ENCODE results near the gene PPM1E. TPM values are rescaled to one million over a fixed set of nuclear protein-coding genes. Genes with fewer than 3 reads are reported as not detected.

PPM1E gene
- polyA plus RNA-seq, 1 donor from 2014 or later: 39.5 TPM

GRCh38 chr17:59011975-59012374 is 256.3 kb downstream of the PPM1E start:
- Histone ChIP-seq H3K4me2 (ENCODE audit: low read length) (no peak overlapping the region), H3K27me3 (ENCODE audit: insufficient read depth, low read depth, low read length) (no peaks in the 10 kb centered on the region), H3K36me3 (ENCODE audit: insufficient read depth, low read length) (no peaks in the 10 kb centered on the region), H4K20me1 (ENCODE audit: insufficient read depth) (no peaks in the 10 kb centered on the region), H3K4me3 (ENCODE audit: low read length) (no peak overlapping the region), H3K79me2 (replicated peaks; ENCODE audit: insufficient read depth, low read length) (no peaks in the 10 kb centered on the region), H2AFZ (ENCODE audit: low read depth, low read length) (no peak overlapping the region), H3K9ac (ENCODE audit: low read length) (no peak overlapping the region), H3K27ac (ENCODE audit: low read length) (no peak overlapping the region), H3K9me2 (ENCODE audit: insufficient read depth, low read length) (no peaks in the 10 kb centered on the region), H3F3A (ENCODE audit: insufficient read depth, low read length, poor library complexity, severe bottlenecking) (no peaks in the 10 kb centered on the region), H3K9me3 (ENCODE audit: low read length) (no peaks in the 10 kb centered on the region)
- TF ChIP-seq CTCF (IDR thresholded peaks at IDR 0.05; ENCODE audit: poor library complexity, severe bottlenecking) (no peak), SMC3 (conservative IDR thresholded peaks at IDR 0.05; ENCODE audit: poor library complexity) (no peak), EZH2 (IDR thresholded peaks at IDR 0.05; ENCODE audit: borderline replicate concordance, insufficient read depth, low read length, poor library complexity, severe bottlenecking) (no peak), MXI1 (conservative IDR thresholded peaks at IDR 0.05; ENCODE audit: poor library complexity, severe bottlenecking) (no peak), POLR2AphosphoS5 (IDR thresholded peaks at IDR 0.05) (no peak), TAF1 (IDR thresholded peaks at IDR 0.05; ENCODE audit: low read depth) (no peak), RAD21 (conservative IDR thresholded peaks at IDR 0.05) (no peak), REST (IDR thresholded peaks at IDR 0.05; ENCODE audit: borderline replicate concordance) (no peak)

GRCh38 chr17:59018019-59018418 is 262.4 kb downstream of the PPM1E start:
- TF ChIP-seq MXI1 (conservative IDR thresholded peaks at IDR 0.05; ENCODE audit: poor library complexity, severe bottlenecking) (no peak), TAF1 (IDR thresholded peaks at IDR 0.05; ENCODE audit: low read depth) (no peak), EZH2 (IDR thresholded peaks at IDR 0.05; ENCODE audit: borderline replicate concordance, insufficient read depth, low read length, poor library complexity, severe bottlenecking) (no peak), SMC3 (conservative IDR thresholded peaks at IDR 0.05; ENCODE audit: poor library complexity) (no peak), POLR2AphosphoS5 (IDR thresholded peaks at IDR 0.05) (no peak), CTCF (IDR thresholded peaks at IDR 0.05; ENCODE audit: poor library complexity, severe bottlenecking) (no peak), RAD21 (conservative IDR thresholded peaks at IDR 0.05) (no peak), EP300 (conservative IDR thresholded peaks at IDR 0.05; ENCODE audit: poor library complexity, severe bottlenecking) (no peak), REST (IDR thresholded peaks at IDR 0.05; ENCODE audit: borderline replicate concordance) (no peak)
- Histone ChIP-seq H3K4me2 (ENCODE audit: low read length) (no peak overlapping the region), H3K9ac (ENCODE audit: low read length) (no peak overlapping the region), H3K79me2 (replicated peaks; ENCODE audit: insufficient read depth, low read length) (no peaks in the 10 kb centered on the region), H3K9me2 (ENCODE audit: insufficient read depth, low read length) (no peaks in the 10 kb centered on the region), H3K27me3 (ENCODE audit: insufficient read depth, low read depth, low read length) (no peaks in the 10 kb centered on the region), H3F3A (ENCODE audit: insufficient read depth, low read length, poor library complexity, severe bottlenecking) (no peaks in the 10 kb centered on the region), H2AFZ (ENCODE audit: low read depth, low read length) (no peak overlapping the region), H3K27ac (ENCODE audit: low read length) (no peak overlapping the region), H4K20me1 (ENCODE audit: insufficient read depth) (no peaks in the 10 kb centered on the region), H3K9me3 (ENCODE audit: low read length) (no peaks in the 10 kb centered on the region), H3K4me3 (ENCODE audit: low read length) (no peak overlapping the region), H3K36me3 (ENCODE audit: insufficient read depth, low read length) (no peaks in the 10 kb centered on the region)
